ENCODE measurements around the gene NTN1.
A peak's percentile ranks its signal among the peaks of the same experiment; 100 is the strongest.

DNA sequence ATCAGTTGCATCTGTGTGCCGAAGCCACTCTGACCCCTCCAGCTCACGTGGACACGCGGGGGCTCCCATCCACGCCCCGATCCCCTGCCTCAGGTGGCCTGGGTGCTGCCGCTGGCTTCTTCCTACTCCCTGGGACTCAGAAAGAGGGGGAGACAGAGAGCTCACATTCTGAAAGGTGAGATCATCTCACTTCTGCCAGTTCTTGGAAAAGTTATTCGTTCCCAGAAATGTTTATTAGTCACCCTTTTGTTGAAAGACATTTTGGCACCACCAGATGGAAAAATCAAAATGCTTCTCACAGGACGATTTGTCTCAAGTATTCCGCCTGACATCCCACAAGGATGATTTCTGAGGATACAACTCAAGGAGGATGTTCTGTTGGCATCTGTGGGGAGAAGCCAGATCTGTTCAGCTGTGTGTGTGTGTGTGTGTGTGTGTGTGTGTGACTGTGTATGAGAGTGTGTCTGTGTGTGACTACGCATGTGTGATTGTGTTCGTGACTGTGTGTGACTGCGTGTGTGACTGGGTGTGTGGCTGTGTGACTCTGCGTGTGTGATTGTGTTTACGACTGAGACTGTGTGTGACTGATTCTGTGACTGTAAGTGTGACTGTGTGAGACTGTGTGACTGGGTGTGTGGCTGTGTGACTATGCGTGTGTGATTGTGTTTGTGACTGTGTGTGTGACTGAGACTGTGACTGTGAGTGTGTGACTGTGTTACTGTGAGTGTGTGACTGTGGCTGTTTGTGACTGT is 207.3 kb downstream of the NTN1 start:
- no peak for TF ChIP-seq POLR2A (IDR thresholded peaks at IDR 0.05)
- TF ChIP-seq, protein P1, sequence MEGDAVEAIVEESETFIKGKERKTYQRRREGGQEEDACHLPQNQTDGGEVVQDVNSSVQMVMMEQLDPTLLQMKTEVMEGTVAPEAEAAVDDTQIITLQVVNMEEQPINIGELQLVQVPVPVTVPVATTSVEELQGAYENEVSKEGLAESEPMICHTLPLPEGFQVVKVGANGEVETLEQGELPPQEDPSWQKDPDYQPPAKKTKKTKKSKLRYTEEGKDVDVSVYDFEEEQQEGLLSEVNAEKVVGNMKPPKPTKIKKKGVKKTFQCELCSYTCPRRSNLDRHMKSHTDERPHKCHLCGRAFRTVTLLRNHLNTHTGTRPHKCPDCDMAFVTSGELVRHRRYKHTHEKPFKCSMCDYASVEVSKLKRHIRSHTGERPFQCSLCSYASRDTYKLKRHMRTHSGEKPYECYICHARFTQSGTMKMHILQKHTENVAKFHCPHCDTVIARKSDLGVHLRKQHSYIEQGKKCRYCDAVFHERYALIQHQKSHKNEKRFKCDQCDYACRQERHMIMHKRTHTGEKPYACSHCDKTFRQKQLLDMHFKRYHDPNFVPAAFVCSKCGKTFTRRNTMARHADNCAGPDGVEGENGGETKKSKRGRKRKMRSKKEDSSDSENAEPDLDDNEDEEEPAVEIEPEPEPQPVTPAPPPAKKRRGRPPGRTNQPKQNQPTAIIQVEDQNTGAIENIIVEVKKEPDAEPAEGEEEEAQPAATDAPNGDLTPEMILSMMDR (IDR thresholded peaks at IDR 0.05), result peak in 1 of 12 donors; percentile 4

Data from heart left ventricle (tissue), 13 donors.